Fibroblast of upper back skin (primary cell): ENCODE results near the gene EOMES.
"Not testable (repeated sequence)": the region's sequence is repeated elsewhere in the genome, so short reads cannot be mapped to it uniquely, and the experiment has no call there.

Experiments
- DNase-seq: peaks from one replicate; pipeline ENCODE4 v3.0.0-alpha.2; 2013

EOMES gene

DNA sequence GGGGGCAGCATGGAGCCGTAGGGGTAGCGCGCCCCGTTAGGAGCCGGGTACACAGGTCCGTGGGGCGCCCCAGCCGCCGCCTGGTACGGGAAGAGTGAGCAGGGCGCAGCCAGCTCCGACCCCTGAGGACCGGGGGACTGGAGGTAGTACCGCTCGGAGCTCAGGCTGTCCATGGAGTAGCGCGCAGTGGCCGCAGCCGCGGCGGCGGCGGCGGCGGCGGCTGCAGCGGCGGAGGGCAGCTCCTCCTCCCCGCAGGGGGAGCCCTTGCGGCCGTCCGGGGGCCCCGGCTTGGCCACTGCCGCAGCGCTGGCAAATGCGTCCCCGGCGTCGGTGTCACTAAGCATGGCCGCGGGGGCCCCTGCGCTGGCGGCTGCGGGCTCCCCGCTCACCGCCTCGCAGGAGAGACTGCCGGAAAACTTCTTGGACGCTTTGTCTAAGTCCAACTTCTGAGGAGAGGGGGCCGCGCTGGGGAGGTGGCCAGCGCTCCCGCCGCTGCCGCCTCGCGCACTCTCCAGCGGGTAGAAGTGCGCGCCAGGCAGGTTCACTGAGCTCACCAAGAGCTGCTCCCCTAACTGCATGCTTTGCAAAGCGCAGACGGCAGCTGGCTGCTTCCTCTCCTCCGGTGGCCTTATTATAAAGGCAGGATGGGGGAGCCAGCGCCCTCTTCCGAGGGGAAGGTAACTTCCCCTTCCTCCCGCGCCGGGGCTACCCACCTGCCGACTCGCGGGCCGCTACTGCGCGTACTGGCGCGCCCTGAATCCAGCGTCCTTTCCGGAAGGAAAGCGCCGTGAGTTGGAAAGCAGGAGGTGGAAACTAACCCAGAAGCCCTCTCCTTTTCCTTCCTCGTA lies at the start of gene EOMES:
Gene EOMES, minus strand, starts transcription at position 607 of the 848 bp plus-strand sequence. Its CDS starts 29 bp downstream, at position 578.
- no peak for DNase-seq

- not testable (repeated sequence) for DNase-seq
These were observed 48.3 kb upstream of the EOMES start for GRCh38 chr3:27770384-27770783.

- no peak for DNase-seq
These were observed 44.9 kb upstream of the EOMES start for GRCh38 chr3:27767000-27767399.

GRCh38 chr3:27758083-27758482 lies 36.0 kb upstream of the EOMES start:
- DNase-seq = peak; percentile 55

DNA sequence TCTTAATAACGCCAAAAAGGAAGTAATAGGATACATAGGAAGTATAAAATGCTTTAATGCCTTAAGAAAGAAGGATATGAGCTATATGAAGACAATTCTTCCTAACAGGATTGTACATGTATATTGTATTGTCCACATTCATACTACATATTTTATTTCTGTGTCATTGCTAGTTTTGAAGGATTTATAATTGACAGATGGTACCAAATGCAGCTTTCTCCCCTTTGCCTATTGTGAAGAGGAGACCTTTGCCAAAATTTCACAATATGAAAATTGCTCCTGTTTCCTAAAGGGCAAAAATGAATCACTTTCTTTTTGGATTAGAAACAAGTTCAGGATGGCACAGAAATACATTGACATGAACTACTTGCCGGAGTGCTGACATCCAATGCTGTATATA lies 34.8 kb upstream of the EOMES start:
- DNase-seq = no peak

- no peak for DNase-seq
These were observed 30.8 kb upstream of the EOMES start for GRCh38 chr3:27752926-27753325.

DNA sequence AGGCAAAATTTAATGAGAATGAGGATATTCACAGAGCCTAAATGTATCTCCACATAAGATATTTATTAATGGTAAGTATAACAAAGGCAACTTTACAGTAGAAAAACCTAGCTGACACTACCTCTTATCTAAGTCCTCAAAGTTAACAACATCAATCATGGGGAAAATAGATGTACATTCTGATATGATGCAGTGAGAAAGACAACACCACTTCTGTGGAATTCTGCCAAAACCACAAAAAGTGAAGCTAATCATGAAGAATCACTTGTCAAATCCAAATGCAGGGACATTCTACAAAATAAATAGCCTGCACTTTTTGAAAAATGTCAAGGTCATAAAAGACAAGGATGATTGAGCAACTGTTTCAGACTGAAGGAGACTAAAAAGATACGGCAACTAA lies 27.5 kb upstream of the EOMES start:
- peak; percentile 2 for DNase-seq

GRCh38 chr3:27746838-27747237 lies 24.7 kb upstream of the EOMES start:
- no peak for DNase-seq

- no peak for DNase-seq
These were observed 18.7 kb upstream of the EOMES start for GRCh38 chr3:27740854-27741253.

- no peak for DNase-seq
These were observed 15.0 kb upstream of the EOMES start for GRCh38 chr3:27737091-27737490.

DNA sequence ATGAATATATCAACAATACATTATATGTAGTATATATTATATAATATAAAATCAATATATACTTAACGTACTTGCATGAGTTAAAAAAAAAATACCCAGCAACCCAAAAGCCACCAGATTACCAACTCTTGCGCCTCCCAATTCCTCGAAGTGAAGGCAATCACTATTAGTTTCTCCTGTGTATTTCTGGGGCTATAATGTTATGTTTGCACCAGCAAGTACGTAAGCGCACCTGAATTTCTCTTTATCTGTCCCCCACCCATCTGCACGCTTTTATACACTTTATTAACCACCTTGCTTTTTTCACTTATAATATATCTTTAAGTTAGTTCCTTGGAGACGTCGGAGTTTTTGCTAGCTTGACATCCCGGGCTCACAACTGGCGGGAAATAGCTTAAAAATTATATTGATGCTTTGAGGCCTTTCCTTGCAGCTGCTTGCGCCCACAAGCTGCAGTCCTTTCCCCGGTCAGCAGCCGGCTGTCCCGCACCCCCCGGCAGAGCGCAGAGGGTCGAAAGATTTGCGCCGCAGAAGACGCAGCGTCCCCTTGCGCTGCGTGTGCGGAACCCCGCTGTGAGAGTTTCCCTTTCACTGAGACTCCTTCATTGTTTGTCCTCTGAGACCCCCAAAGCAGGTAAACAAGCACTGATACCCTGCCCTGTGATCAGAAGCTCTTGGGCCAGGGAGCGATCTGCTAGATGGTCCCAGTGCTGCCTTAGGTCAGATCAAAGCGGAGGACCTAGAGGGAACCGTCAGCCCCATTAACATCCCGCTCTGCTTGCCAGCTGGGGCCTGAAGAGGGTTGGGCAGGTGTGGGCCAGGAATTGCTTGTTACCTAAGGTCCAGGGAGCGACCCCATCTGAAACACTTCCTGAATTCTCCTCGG lies 8.9 kb upstream of the EOMES start:
- no peak for DNase-seq

DNA sequence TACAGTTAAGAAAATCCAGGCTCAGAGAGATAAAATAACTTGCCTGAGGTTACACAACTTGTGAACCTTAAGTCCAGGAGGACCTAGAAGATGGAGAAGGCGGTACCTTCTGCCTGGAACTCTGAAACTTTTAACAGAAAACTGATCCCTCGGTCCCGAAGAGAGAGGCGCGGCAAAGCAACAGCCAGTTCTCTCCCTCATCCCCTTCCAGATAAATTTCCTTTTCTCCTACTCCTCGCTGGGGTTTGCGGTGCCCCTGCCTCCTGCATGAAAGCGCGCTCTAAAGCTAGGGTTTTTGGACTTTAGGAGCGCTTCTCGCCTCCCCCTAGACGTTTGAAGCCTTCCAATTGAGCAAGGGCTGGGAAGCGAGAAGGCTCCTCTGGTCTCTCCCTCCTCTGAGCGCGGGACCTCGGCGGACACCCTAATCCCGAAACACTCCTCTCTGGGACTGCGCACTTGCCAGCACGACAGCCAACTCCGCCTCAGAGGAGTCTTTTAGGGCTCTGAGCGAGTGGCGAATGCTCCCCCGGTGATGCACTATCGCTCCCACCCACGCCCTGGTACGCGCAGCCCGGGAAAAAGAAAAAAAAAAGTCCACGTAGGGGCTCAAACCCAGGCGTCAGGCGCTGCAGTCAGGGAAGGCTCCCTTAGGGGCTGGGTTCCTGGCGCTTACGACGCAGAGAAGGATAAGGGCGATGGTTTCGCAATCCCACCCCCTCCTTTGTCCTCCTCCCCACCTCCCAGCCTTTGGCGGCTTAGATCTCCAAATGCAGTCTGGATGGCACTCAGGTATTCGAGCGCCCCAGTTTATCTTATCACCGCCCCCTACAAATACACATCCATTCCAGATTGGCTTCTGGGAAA lies 7.9 kb upstream of the EOMES start:
- DNase-seq = no peak

DNA sequence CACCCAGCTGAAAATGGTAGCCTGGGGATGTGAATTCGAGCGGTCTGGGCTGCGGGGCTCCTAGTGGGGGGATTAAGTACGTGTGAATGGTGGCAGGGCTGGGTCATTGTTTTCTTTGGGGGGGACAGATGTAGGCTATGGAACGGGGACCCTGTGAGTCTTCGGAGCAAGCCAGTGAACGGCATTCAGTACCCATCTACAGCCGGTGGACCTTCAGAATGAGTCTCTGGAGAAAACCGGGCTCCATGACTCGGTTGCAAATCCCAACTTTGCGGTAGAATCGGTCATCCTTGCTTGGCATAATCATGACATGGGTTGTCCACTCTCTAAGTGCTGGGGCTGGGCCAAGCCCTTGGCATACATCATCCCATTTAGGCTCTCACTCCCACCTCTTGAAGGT lies 7.2 kb upstream of the EOMES start:
- DNase-seq = no peak

GRCh38 chr3:27728195-27729087 lies 6.3 kb upstream of the EOMES start:
- DNase-seq = no peak

- DNase-seq = no peak
These were observed 4.1 kb upstream of the EOMES start for GRCh38 chr3:27726240-27726639.

- DNase-seq = no peak
These were observed 2.5 kb upstream of the EOMES start for GRCh38 chr3:27724459-27725197.

DNA sequence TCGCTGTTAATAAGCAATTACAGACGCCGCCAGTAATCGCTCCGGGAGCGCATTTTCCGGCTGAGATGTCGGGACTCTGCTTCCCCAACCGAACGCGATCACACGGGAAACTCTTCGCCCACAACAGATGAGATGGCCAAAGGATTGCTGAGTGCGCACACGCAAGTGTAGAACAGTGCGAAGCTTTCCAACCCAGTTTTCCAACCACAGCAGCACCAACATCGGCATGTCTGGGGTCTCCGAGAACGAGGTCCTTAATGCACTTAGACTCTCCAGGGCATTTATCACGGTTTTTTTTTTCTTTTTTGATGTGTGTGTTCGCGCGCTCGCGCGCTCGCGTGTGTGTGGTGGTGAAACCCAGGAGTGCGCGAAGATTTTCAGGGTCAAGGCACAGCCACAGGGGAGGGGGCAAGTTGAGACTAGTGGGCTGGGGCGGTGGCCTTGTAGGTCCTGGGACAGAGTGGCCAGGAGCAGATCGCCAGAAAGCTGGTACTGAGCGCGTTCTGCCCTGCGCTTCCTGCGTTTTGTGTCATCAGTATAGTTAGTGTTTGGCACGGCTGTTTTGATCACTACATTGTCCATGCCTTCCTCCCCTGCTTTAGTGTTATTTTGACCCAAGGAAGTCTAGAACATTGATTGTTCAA lies 1.8 kb upstream of the EOMES start:
- DNase-seq = no peak

DNA sequence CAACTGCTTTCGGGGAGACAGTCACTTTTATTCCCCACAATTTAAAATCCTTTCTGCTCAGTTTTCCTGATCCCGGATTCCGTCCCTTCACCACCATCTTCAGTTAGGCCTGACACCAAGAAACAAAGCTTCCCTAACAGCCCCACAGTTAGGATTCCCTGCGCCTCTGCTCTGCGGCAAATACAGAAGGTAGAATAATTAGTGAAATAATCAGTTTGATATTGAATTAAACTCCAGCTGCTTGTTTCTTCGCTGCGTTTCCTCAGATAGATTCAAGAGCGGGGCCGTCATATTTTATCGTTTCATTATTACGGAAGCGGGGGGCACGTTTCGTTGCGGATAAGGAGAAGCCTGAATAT lies 1.3 kb upstream of the EOMES start:
- DNase-seq = no peak

- DNase-seq = no peak
These were observed 900 bp upstream of the EOMES start for GRCh38 chr3:27723001-27723445.

- no peak for DNase-seq
These were observed 1.0 kb downstream of the EOMES start for GRCh38 chr3:27720899-27721716.
